H1 (cell line): ENCODE measurements around the gene FARS2. TPM values are rescaled to one million over a fixed set of nuclear protein-coding genes. Genes with fewer than 3 reads are reported as not detected.

Source experiments
- CHD7 ChIP-seq: fragments of 300-600 bp; sonication (generic); IDR thresholded peaks from 2 replicates; pipeline ENCODE4 v1.7.1; 2012; ENCODE audit warnings: low read length, moderate library complexity, mild to moderate bottlenecking, inconsistent platforms; ENCODE audit not compliant: insufficient replicate concordance
- EZH2 ChIP-seq: fragments of 200-600 bp; sonication (generic); IDR thresholded peaks from 2 replicates; pipeline ENCODE4 v1.7.1; 2012; ENCODE audit warnings: low read depth, mild to moderate bottlenecking, moderate library complexity, low read length, inconsistent platforms; ENCODE audit not compliant: severe bottlenecking
- KDM4A ChIP-seq: IDR thresholded peaks from one replicate; pipeline ENCODE4 v1.7.1; 2012; ENCODE audit warnings: low read depth, mild to moderate bottlenecking, moderate library complexity, low read length, inconsistent platforms; ENCODE audit not compliant: severe bottlenecking
- SP4 ChIP-seq: IDR thresholded peaks from 2 replicates; pipeline ENCODE4 v1.6.1; 2012; ENCODE audit warnings: low read length, inconsistent platforms
- polyA plus RNA-seq, 7 experiments: library from polyadenylated mRNA; depleted of rRNA in 3 of 7; stranded (reverse) in 5 of 7; unstranded in 2 of 7; fragments of >200 nt in 5 of 7; fragments of 200-250 nt in 2 of 7; gene quantifications; 1 replicate in 5 of 7; 2 replicates in 1 of 7; 4 replicates in 1 of 7; pipeline versions ENCODE4 v1.2.1 to v1.2.3, GENCODE V29; 2011 to 2013; ENCODE audit warnings: missing spikeins in 2 of 7, mixed read lengths in 2 of 7
- total RNA-seq: library from RNA; stranded (reverse); fragmentation: NEBNext Ultra II Directional; extraction: Animal tissue kit (Norgen Biotek cat#: 25700); gene quantifications from 2 replicates; pipeline ENCODE4 v1.2.1, GENCODE V29; 2021

Gene FARS2
- total and polyA plus RNA-seq, 2 of the 8 experiments (the other 6 are each of a cell fraction or from before 2014, with no cell fraction given) = 11.7 to 14.4 TPM

- TF ChIP-seq CHD7 (no peak), EZH2 (no peak), KDM4A (no peak), SP4 (no peak)
Measured at GRCh38 chr6:5652406-5653137, 391.3 kb downstream of the FARS2 start (continued).
